Nasal cavity respiratory epithelium epithelial cell of viscerocranial mucosa (primary cell): Measurements from ENCODE around the gene TFAM. TPM values are rescaled to one million over a fixed set of nuclear protein-coding genes. Genes with fewer than 3 reads are reported as not detected.

Experiments
- total RNA-seq: library from RNA; depleted of rRNA; stranded (reverse); fragments of >200 nt; gene quantifications from 2 replicates; pipeline ENCODE4 v1.2.3, GENCODE V29; 2014

TFAM gene
- total RNA-seq, result 36.6 and 44.1 TPM in 2 replicates

GRCh38 chr10:58384999-58385783 lies at the start of gene TFAM:
Gene TFAM, plus strand, starts transcription at chr10:58385410. Its CDS starts 138 bp downstream, at chr10:58385548.

Other genes with a start within 250 kb of the TFAM start
- gene IPMK, start 117.5 kb upstream of the TFAM start, total RNA-seq, result 9.2 and 10.8 TPM in 2 replicates
- gene CISD1, start 116.2 kb upstream of the TFAM start, total RNA-seq, result 16.4 and 25.1 TPM in 2 replicates
- gene UBE2D1, start 50.4 kb upstream of the TFAM start, total RNA-seq, result 6.8 and 19.0 TPM in 2 replicates
- gene BICC1, start 127.5 kb downstream of the TFAM start, total RNA-seq, result 0.68 and 3.8 TPM in 2 replicates